ENCODE data around the gene LNP1.

LNP1 gene

DNA sequence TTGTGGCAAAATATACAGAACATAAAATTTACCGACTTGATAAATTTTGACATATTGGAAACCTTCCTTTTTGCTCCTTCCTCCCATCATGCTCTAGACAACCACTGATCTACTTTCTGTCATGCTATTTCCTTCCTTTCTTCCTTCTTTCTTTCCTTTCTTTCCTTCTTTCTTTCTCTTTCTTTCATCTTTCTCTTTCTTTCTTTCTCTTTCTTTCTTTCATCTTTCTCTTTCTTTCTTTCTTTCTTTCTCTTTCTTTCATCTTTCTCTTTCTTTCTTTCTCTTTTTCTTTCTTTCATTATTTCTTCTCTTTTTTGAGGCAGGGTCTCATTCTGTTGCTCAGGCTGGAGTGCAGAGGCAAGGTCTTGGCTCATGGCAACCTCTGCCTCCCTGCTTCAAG, 82.2 kb downstream of the LNP1 start:
- no peak for DNase-seq

DNA sequence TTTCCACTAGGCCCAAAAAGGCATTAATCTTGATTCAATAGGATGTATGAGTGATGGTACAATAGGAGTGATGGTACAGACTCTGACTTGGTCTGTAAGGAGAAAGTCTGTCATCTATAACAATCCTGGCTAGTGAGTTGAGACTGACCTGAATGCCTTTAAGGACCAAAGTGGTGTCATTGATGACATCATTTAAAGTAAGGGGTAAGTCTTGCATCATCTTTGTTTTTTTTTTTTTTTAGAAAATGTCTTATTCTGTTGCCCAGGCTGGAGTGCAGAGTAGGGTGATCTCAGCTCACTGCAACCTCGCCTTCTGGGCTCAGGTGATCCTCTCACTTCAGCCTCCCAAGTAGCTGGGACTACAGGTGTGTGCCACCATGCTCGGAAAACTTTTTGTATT, 85.5 kb downstream of the LNP1 start:
- no peak for DNase-seq

DNA sequence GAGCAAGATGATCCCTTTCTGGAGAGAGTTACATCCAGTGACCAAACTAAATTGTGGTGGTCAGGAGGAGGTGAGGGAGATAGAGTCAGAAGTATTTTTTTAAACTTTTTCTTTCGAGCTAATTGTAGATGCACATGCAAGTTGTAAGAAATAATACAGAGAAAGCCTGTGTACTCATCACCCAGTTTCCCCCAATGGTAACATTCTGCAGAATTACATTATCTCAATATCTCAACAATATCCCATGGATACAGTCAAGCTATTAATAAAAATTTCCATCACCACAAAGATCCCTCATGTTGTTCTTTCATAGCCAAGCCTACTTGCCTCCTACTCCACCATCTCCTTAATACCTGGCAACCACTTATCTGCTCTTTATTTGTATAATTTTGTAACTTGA, 87.8 kb downstream of the LNP1 start:
- no peak for DNase-seq

DNA sequence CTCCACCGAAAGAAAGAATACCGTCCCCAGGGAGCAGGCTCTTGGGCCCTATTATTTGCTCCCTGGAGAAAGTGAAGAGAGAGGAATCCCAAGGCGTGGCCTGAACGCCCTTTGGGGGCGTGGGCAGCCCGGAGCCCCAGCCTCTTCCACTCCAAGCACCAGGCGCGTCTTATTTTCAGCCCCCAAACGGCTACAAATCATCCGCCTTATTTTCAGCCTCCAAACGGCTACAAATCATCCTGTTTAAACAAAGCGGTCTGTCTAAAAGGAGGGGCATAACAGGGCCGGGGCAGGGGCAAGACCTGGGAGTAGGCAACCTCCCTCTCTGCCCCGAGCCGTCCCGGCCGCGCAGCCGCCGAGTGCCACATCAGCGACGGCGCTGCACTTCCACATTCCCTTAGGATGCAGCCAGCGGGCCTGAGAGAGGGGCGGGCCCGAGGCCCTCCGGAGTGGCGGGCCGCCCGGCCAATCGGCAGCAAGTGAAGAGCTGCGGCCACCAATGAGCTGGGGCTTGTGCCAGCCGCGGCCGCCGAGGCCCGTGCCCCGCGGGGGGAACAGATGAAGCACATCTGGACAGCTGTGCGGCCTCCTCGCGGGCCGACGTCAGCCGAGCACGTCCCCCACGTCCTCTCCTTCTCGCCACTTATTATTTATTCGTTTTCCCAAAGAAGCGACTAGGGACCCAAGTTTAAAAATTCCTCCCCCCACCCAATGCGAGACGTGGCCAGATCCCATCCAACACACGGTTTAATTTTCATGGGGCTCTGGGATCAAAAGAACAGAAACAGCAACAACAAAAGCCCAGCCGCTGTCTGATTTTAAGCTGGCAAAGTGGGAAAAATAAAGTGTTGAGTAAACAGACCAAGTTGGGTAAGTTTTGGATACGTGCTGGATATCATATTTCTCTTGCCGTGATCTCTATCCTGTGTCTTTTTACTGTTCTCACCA, 91.0 kb downstream of the LNP1 start, which contains the start of gene TMEM45A:
Gene TMEM45A (plus strand): TSS at position 561 of the 948 bp plus-strand sequence. CDS start 62,593 bp downstream, outside the sequence.
- peak; percentile 81 for DNase-seq

DNA sequence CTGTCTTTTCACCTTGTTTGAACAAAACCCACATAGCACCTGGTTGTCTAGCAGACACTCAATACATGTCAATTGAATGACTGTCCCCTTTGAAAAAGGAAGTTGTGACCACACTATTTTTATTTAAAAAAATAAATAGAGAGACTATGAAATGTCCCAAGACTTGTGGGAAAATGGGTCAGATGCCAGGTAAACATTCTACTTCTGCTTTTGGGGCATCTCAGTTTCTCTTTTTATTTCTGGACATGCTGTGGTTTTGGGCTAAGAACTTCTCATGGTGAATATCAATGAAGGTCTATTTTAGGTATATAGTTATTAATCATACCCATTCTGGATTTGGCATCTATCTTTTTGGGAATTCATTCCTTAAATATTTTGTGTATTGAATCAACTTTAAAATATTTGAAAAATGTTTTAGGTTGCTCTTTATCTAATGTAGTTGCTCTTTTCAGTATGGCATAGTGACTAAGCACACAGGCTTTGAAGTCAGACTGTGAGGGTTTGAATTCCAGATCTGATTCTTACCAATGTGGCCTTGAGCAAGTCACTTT, 95.4 kb downstream of the LNP1 start:
- DNase-seq: no peak

DNA sequence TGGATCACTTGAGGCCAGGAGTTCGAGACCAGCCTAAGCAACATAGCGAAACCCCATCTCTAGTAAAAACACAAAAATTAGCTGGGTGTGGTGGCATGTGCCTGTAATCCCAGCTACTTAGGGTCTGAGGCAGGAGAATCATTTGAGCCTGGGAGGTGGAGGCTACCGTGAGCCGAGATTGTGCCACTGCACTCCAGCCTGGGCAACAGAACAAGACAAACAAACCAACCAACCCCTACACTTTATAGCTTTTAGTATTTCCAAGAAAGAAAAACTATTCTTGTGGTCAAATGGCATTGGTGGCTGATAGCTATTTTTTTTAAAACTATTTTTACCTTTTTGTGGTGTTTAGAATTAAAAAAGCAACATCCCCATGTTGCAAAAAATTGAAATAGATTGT, 98.3 kb downstream of the LNP1 start:
- DNase-seq: no peak

DNA sequence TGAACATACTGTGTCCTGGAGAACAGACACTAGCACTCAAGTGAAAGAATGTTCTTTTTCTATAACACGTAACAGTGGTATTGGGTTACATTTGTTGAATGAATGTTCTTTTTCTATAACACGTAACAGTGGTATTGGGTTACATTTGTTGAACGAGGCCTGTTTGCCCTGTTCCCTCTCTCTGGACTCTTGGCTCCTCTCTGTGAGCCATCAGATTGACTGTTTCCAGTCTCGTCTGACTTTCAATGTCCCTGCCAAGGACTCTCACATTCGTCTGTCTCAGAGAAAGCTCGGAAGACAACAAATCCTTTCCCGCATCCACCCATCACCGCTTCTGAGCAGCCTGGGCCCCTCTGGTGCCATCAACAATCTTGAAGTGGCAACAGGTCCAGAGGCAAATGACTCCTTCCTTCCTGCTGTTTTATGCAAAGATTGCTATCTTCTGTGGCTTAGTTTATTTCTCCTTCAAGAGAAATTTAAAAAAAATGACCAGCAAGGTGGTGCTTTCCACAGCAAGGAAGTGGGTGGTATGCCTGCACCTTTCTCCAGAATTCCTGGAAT, 99.1 kb downstream of the LNP1 start:
- DNase-seq: no peak

DNA sequence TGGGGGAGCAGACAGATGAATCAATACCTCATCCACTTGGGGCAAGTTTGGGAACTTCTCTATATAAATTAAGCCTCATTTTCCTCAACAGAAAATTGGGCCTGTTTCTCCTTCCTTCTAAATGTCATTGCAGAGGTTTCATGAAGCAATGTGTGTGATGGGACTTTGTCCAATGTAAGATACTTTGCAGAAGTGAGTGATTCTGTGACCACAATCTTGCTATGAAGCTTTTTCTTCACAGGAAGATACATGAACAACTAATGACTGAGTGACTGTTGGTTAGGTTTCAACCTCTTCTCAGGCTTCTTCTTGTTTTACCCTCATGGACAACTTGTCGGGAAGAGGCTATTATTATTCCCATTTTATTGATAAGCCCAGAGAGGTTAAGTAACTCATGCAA, 102.1 kb downstream of the LNP1 start:
- DNase-seq: no peak

All from activated CD4-positive, alpha-beta T cell treated with anti-CD3 and anti-CD28 coated beads, Interleukin-10, Interleukin-2, amounts not matched to agents 100 ng/mL and 50 ng/mL, durations not matched to agents 16 hours and 8 hours (primary cell).